Omental fat pad (tissue), 4 donors: Measurements from ENCODE around the gene RAB4A. TPM values are rescaled to one million over a fixed set of nuclear protein-coding genes. Genes with fewer than 3 reads are reported as not detected.

Source experiments
- ATAC-seq: fragments of 150-250 bp; one replicate; pipeline ENCODE4 v1.9.1; 2016; ENCODE audit warnings: mild to moderate bottlenecking, moderate library complexity; ENCODE audit not compliant: low FRiP score
- DNase-seq: peaks from one replicate; pipeline ENCODE4 v3.0.0-alpha.2; 2019; ENCODE audit warnings: low spot score
- total RNA-seq, 4 donors: library from RNA; depleted of rRNA; stranded (reverse); fragments of >200 nt; gene quantifications; one replicate each; pipeline ENCODE4 v1.1.0, GENCODE V29; 2016
- TF ChIP-seq, protein P1 (sequence below), 3 donors: fragments of 450-650 bp; IDR thresholded peaks; one replicate each; pipeline ENCODE4 v1.5.1; 2016 to 2017; ENCODE audit warnings: antibody characterized with exemption in 3 of 3, mild to moderate bottlenecking in 3 of 3, moderate library complexity in 2 of 3

RAB4A gene
- total RNA-seq, 4 donors from 2014 or later = 20.5 to 30.9 (median 30.0) TPM

DNA sequence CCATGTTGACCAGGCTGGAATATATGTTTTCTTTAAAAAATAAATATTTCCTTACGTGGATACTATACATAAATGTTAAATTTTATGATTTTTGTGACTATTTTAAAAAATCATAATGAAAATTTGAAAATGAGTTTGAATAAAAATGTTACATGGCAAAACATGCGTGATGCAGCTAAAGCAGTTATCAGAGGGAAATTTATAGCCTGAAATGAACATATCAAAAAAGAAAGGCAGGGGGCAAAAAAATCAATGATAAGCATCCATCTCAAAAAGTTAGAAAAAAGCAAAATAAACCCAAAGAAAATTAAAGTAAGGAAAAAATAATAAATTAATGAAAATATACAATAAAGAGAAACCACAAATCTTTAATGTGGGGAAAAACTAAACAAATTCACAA, 63.4 kb downstream of the RAB4A start:
- no peak for ATAC-seq
- DNase-seq = no peak
- TF ChIP-seq, protein P1, sequence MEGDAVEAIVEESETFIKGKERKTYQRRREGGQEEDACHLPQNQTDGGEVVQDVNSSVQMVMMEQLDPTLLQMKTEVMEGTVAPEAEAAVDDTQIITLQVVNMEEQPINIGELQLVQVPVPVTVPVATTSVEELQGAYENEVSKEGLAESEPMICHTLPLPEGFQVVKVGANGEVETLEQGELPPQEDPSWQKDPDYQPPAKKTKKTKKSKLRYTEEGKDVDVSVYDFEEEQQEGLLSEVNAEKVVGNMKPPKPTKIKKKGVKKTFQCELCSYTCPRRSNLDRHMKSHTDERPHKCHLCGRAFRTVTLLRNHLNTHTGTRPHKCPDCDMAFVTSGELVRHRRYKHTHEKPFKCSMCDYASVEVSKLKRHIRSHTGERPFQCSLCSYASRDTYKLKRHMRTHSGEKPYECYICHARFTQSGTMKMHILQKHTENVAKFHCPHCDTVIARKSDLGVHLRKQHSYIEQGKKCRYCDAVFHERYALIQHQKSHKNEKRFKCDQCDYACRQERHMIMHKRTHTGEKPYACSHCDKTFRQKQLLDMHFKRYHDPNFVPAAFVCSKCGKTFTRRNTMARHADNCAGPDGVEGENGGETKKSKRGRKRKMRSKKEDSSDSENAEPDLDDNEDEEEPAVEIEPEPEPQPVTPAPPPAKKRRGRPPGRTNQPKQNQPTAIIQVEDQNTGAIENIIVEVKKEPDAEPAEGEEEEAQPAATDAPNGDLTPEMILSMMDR (IDR thresholded peaks at IDR 0.05) = no peak

DNA sequence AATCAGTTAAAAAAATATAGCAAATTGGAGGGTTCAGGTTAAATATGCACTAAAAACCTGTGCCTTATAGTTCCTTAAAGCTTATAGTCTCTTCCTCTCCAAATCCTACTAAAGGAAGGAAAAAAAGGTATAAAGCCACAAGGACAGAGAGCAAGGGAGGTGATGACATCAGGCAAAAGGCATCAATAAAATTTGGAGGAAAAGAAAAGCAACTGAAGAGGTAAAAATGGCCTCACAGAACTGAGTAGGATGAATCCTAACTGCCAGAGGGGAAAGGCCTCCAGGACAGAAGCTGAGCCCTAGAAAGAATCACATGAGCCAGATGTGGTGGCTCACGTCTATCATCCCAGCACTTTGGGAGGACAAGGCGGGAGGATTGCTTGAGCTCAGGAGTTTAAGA, 63.8 kb downstream of the RAB4A start:
- TF ChIP-seq, protein P1 (IDR thresholded peaks at IDR 0.05) = no peak

DNA sequence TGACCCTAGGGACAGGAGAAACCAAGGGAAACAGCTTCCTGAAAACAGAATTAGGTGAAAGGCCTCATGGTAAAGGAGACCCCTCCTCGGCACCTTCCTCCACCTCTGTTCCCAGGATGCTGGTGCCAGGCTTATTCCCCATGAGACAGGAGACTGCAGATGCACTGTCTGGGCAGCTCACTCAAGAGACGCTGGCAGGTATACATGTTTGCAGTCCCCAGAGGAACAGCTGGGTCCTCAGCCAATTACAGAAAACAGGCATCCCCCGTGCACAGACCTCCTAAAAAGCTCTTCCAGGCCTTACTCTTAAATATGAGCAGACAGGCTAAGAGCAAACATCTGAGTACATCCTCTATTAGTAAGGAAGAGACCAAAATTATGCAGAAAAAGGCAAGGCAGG, 65.4 kb downstream of the RAB4A start:
- DNase-seq (no peak), ATAC-seq (no peak)
- TF ChIP-seq, protein P1 (IDR thresholded peaks at IDR 0.05) = no peak

More for the DNA sequence above, 63.8 kb downstream of the RAB4A start:
- no peak for DNase-seq
- ATAC-seq = no peak

DNA sequence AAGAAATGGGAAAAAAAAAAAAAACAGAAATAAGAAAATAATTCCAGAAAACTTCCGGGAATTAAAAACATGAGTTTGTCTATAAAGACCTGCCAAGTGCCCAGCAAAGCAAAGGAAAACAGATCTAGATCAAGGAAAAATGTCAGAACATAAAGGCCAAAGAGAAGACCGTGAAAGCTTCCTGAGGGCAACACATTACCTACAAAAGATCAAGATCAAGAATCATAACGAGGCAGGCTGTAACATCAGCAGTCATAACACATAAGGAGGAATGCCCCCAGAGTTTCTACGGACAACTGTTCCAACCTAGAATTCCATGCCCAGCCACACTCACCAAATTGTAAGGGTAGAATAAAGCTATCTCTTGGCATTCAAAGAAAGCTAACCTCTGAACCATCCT, 68.2 kb downstream of the RAB4A start:
- ATAC-seq = no peak
- TF ChIP-seq, protein P1 (IDR thresholded peaks at IDR 0.05) = no peak
- no peak for DNase-seq

DNA sequence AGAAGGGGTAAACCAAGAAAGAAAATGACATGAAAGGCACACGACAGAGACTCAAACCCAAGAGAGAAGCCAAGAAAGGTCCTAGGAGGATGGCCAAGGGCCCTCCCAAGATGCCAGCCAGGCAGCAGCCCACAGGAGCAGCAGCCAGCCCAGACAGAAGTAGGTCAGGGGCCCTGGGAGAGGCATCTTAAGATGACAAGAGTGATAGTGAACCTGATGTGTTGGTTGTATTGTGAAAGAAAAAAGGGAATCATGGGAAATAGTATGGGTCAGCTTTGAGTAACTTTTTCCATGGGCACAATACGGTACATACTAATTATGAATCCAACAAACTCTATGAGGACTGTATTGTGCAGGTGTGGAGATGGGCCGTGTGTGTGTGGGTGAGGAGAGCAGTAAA, 68.6 kb downstream of the RAB4A start:
- ATAC-seq (no peak), DNase-seq (no peak)
- TF ChIP-seq, protein P1 (IDR thresholded peaks at IDR 0.05) = no peak

DNA sequence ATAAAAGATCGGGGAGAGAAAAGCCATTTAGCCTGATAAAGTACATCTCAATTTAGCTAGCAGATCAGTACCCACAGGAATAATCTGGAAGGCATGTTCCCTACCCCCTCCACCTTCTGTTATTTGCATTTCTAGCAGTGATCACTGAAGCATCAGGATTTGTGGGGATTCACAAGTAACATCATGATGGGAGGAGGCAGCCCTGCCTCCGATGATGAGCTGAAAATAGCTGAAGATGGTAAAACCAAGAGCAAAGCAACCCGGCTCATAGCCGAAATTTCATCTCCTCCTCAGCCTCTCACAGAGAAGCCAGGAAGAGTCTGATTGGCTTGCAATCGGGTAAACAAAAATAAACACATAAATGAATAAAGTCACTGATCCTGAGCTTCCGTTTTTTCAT, 69.6 kb downstream of the RAB4A start:
- ATAC-seq = no peak
- no peak for DNase-seq
- TF ChIP-seq, protein P1 (IDR thresholded peaks at IDR 0.05) = no peak

DNA sequence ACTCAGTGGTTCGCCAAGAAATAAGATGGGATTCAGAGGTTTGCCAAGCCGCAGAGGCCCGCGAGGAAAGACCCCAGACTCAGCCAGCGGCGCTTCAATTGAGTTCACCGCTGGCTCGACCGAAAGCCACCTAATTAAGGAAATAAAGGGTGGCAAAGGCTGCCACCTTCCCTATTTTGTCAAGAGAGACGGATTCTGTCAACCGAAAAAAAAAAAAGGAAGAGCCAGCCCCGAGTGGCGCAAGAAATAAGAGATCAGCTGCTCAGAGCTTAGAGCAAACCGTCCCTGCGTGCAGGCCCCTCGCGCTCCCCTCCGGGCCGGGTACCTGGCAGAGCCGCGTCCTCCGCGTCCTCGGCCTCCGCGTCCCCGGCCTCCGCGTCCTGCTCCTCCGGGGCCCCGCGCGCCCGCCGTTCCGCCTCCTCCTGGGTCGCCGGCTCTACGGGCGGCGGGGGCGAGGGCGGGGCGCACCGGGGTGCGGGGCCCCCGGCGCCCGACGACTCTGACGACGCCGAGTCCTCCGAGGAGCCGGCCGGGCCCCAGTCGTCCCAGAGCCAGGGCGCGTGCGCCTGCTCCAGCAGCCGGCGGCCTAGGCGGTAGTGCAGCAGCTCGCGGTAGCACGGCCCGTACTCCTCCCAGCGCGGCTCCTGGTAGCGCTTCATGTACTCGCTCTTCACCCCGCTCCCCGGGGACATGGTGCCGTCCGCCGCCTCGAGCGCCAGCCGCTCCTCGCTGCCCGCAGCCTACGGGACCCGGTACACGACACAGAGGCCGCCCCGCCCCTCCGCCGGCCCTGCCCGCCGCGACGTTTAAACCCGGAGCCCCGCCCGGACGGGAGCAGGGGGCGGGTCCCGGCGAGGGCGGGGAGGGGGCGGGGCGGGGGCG, 71.1 kb downstream of the RAB4A start:
- peak; percentile 33 for DNase-seq
- TF ChIP-seq, protein P1 (IDR thresholded peaks at IDR 0.05) = no peak
- peak; percentile 83 for ATAC-seq
